ENCODE results near the gene SUCLG2. TPM values are rescaled to one million over a fixed set of nuclear protein-coding genes. Genes with fewer than 3 reads are reported as not detected.

Gene SUCLG2
- total and polyA plus RNA-seq, 10 of the 15 experiments (the other 5 are each of a cell fraction or from before 2014, with no cell fraction given): 17.8 to 50.9 (median 37.2) TPM

DNA sequence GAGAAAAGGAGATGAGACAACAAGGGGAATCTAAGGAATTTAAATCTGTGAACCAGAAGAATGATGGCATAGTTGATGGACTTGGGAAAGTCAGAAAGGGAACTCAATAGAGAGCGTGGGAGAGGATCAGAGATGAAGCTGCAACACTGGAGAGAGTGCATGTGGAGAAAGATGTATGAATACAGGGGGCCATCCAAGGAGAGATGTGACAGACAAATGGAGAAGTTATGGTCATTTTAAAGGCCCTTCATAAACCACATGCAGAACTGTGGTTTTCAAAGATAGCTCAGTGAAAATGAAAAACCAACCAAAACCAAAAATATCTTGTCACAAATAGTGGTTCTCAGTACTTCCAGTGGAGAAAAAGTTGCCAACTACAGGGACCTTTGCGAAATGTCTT lies 265.2 kb downstream of the SUCLG2 start (continued):
- TF ChIP-seq, protein P1, sequence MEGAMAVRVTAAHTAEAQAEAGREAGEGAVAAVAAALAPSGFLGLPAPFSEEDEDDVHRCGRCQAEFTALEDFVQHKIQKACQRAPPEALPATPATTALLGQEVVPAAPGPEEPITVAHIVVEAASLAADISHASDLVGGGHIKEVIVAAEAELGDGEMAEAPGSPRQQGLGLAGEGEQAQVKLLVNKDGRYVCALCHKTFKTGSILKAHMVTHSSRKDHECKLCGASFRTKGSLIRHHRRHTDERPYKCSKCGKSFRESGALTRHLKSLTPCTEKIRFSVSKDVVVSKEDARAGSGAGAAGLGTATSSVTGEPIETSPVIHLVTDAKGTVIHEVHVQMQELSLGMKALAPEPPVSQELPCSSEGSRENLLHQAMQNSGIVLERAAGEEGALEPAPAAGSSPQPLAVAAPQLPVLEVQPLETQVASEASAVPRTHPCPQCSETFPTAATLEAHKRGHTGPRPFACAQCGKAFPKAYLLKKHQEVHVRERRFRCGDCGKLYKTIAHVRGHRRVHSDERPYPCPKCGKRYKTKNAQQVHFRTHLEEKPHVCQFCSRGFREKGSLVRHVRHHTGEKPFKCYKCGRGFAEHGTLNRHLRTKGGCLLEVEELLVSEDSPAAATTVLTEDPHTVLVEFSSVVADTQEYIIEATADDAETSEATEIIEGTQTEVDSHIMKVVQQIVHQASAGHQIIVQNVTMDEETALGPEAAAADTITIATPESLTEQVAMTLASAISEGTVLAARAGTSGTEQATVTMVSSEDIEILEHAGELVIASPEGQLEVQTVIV (IDR thresholded peaks at IDR 0.05; ENCODE audit: borderline replicate concordance, partially characterized antibody): no peak
- TF ChIP-seq FOS (IDR thresholded peaks at IDR 0.05; ENCODE audit: borderline replicate concordance, extremely low read depth, insufficient read length): no peak
- TF ChIP-seq CBX3 (IDR thresholded peaks at IDR 0.05; ENCODE audit: borderline replicate concordance, low read depth): no peak
- no peak for TF ChIP-seq BHLHE40 (IDR thresholded peaks at IDR 0.05; ENCODE audit: borderline replicate concordance in 1 of 2, low read depth in 2 of 2, low read length in 1 of 2)
- TF ChIP-seq, protein P2, sequence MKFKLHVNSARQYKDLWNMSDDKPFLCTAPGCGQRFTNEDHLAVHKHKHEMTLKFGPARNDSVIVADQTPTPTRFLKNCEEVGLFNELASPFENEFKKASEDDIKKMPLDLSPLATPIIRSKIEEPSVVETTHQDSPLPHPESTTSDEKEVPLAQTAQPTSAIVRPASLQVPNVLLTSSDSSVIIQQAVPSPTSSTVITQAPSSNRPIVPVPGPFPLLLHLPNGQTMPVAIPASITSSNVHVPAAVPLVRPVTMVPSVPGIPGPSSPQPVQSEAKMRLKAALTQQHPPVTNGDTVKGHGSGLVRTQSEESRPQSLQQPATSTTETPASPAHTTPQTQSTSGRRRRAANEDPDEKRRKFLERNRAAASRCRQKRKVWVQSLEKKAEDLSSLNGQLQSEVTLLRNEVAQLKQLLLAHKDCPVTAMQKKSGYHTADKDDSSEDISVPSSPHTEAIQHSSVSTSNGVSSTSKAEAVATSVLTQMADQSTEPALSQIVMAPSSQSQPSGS (IDR thresholded peaks at IDR 0.05; ENCODE audit: low read length): no peak; the same call in 1 of the 2 replicates
- no peak for TF ChIP-seq KDM1A (IDR thresholded peaks at IDR 0.05; ENCODE audit: borderline replicate concordance)
- TF ChIP-seq EP300 (IDR thresholded peaks at IDR 0.05; ENCODE audit: borderline replicate concordance in 1 of 2, control insufficient read depth in 1 of 2, low read depth in 2 of 2, low read length in 2 of 2): no peak
- TF ChIP-seq, protein P3, sequence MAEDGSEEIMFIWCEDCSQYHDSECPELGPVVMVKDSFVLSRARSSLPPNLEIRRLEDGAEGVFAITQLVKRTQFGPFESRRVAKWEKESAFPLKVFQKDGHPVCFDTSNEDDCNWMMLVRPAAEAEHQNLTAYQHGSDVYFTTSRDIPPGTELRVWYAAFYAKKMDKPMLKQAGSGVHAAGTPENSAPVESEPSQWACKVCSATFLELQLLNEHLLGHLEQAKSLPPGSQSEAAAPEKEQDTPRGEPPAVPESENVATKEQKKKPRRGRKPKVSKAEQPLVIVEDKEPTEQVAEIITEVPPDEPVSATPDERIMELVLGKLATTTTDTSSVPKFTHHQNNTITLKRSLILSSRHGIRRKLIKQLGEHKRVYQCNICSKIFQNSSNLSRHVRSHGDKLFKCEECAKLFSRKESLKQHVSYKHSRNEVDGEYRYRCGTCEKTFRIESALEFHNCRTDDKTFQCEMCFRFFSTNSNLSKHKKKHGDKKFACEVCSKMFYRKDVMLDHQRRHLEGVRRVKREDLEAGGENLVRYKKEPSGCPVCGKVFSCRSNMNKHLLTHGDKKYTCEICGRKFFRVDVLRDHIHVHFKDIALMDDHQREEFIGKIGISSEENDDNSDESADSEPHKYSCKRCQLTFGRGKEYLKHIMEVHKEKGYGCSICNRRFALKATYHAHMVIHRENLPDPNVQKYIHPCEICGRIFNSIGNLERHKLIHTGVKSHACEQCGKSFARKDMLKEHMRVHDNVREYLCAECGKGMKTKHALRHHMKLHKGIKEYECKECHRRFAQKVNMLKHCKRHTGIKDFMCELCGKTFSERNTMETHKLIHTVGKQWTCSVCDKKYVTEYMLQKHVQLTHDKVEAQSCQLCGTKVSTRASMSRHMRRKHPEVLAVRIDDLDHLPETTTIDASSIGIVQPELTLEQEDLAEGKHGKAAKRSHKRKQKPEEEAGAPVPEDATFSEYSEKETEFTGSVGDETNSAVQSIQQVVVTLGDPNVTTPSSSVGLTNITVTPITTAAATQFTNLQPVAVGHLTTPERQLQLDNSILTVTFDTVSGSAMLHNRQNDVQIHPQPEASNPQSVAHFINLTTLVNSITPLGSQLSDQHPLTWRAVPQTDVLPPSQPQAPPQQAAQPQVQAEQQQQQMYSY (CRISPR knock-in tag; IDR thresholded peaks at IDR 0.05): no peak
- TF ChIP-seq BRCA1 (IDR thresholded peaks at IDR 0.05; ENCODE audit: low read depth, low read length): no peak
- TF ChIP-seq ASH2L (IDR thresholded peaks at IDR 0.05; ENCODE audit: borderline replicate concordance, low read depth): no peak
- no peak for TF ChIP-seq PML (IDR thresholded peaks at IDR 0.05; ENCODE audit: low read length)
- no peak for TF ChIP-seq HDGF (IDR thresholded peaks at IDR 0.05)
- no peak for TF ChIP-seq NFXL1 (IDR thresholded peaks at IDR 0.05; ENCODE audit: borderline replicate concordance)
- TF ChIP-seq BACH1 (IDR thresholded peaks at IDR 0.05; ENCODE audit: borderline replicate concordance): no peak
- TF ChIP-seq EGR1 (IDR thresholded peaks at IDR 0.05; ENCODE audit: borderline replicate concordance in 1 of 2, low read depth in 2 of 2, low read length in 2 of 2): no peak
- peak; percentile 91 for TF ChIP-seq ZNF217 (IDR thresholded peaks at IDR 0.05)
- peak; percentile 59; the same call in 1 of the 2 replicates for TF ChIP-seq MTA3 (IDR thresholded peaks at IDR 0.05; ENCODE audit: borderline replicate concordance, low read length)
- TF ChIP-seq NFYA (IDR thresholded peaks at IDR 0.05; ENCODE audit: borderline replicate concordance, low read depth, low read length): no peak
- TF ChIP-seq POLR2A (IDR thresholded peaks at IDR 0.05; ENCODE audit: low read depth, low read length): no peak
- TF ChIP-seq, protein P4, sequence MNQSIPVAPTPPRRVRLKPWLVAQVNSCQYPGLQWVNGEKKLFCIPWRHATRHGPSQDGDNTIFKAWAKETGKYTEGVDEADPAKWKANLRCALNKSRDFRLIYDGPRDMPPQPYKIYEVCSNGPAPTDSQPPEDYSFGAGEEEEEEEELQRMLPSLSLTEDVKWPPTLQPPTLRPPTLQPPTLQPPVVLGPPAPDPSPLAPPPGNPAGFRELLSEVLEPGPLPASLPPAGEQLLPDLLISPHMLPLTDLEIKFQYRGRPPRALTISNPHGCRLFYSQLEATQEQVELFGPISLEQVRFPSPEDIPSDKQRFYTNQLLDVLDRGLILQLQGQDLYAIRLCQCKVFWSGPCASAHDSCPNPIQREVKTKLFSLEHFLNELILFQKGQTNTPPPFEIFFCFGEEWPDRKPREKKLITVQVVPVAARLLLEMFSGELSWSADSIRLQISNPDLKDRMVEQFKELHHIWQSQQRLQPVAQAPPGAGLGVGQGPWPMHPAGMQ (IDR thresholded peaks at IDR 0.05; ENCODE audit: borderline replicate concordance): no peak
- TF ChIP-seq ATF7 (IDR thresholded peaks at IDR 0.05; ENCODE audit: low read depth): no peak
- peak; percentile 40 to 50; a peak in 3 of 4 replicates for TF ChIP-seq IKZF2 (IDR thresholded peaks at IDR 0.05)
- TF ChIP-seq BCL11A (IDR thresholded peaks at IDR 0.05; ENCODE audit: low read depth, low read length): 0 out of 2 replicates have a peak, but pooled peaks have one; percentile 27
- TF ChIP-seq LARP7 (IDR thresholded peaks at IDR 0.05): no peak
